PC-3 (cell line): ENCODE measurements around the gene BACH2.

Experiments used
- EZH2 ChIP-seq: fragments of 300-600 bp; sonication (generic); IDR thresholded peaks from one replicate; pipeline ENCODE4 v1.6.1; 2017; ENCODE audit warnings: antibody characterized with exemption, mild to moderate bottlenecking, low read length; ENCODE audit not compliant: unreplicated experiment
- EZH2phosphoT487 ChIP-seq: fragments of 300-600 bp; sonication (generic); IDR thresholded peaks from 2 replicates; pipeline ENCODE4 v1.6.1; 2018; ENCODE audit warnings: mild to moderate bottlenecking, antibody characterized with exemption, low read length, borderline replicate concordance
- TF ChIP-seq, protein P1 (sequence below): fragments of 300-600 bp; sonication (generic); conservative IDR thresholded peaks from 2 replicates; pipeline ENCODE4 v1.5.1; 2017; ENCODE audit warnings: antibody characterized with exemption, low read depth, mild to moderate bottlenecking, low read length

DNA sequence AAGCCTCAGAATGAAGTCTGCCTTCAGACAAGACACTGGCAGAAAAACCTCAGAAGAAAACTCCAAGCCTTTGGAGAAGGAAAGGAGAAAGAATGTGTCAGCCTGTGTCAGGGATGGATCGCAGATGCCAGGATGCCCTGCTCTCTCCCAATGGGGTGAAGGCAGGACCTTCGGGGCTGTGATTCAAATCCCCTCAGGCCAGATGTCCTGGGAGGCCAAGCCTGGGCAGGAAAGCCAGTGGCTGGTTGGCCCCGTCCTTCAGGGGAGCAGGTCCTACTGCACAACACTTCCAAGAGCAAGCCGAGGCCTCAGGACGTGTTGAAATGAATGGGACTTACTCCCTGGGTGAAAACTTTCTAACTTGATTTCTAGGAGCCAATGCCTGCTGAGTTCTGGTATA is 365.9 kb downstream of the BACH2 start:
- TF ChIP-seq, protein P1, sequence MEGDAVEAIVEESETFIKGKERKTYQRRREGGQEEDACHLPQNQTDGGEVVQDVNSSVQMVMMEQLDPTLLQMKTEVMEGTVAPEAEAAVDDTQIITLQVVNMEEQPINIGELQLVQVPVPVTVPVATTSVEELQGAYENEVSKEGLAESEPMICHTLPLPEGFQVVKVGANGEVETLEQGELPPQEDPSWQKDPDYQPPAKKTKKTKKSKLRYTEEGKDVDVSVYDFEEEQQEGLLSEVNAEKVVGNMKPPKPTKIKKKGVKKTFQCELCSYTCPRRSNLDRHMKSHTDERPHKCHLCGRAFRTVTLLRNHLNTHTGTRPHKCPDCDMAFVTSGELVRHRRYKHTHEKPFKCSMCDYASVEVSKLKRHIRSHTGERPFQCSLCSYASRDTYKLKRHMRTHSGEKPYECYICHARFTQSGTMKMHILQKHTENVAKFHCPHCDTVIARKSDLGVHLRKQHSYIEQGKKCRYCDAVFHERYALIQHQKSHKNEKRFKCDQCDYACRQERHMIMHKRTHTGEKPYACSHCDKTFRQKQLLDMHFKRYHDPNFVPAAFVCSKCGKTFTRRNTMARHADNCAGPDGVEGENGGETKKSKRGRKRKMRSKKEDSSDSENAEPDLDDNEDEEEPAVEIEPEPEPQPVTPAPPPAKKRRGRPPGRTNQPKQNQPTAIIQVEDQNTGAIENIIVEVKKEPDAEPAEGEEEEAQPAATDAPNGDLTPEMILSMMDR = no peak
- TF ChIP-seq EZH2 (no peak), EZH2phosphoT487 (no peak)
